ENCODE results near the gene UPP1. TPM values are rescaled to one million over a fixed set of nuclear protein-coding genes. Genes with fewer than 3 reads are reported as not detected.

Gene UPP1
- total RNA-seq, 1 donor from 2014 or later = 19.8 TPM

GRCh38 chr7:48045195-48045765, 43.8 kb upstream of the UPP1 start:
- intact Hi-C loops (cut with micrococcal nuclease) = no loop called here
- Histone ChIP-seq H3K27me3 (ENCODE audit: low read depth) (no peaks in the 10 kb centered on the region), H3K27ac (replicated peaks) (no peak overlapping the region), H3K4me1 (no peaks in the 10 kb centered on the region), H3K4me3 (no peak overlapping the region), H3K9me3 (replicated peaks) (no peaks in the 10 kb centered on the region), H3K36me3 (no peaks in the 10 kb centered on the region)
- no peak for DNase-seq
- TF ChIP-seq CTCF (IDR thresholded peaks at IDR 0.05; ENCODE audit: borderline replicate concordance) = no peak

- no peak overlapping the region for H3K27ac ChIP-seq (replicated peaks)
- TF ChIP-seq CTCF (IDR thresholded peaks at IDR 0.05; ENCODE audit: borderline replicate concordance) = no peak
- no peaks in the 10 kb centered on the region for H3K4me1 ChIP-seq
- no peaks in the 10 kb centered on the region for H3K9me3 ChIP-seq (replicated peaks)
- DNase-seq = no peak
- no peaks in the 10 kb centered on the region for H3K36me3 ChIP-seq
- H3K27me3 ChIP-seq (ENCODE audit: low read depth) = no peaks in the 10 kb centered on the region
- intact Hi-C loops (cut with micrococcal nuclease) = no loop called here
- H3K4me3 ChIP-seq = no peak overlapping the region
Measured at GRCh38 chr7:48046458-48046857, 42.6 kb upstream of the UPP1 start.

GRCh38 chr7:48048113-48048512, 41.0 kb upstream of the UPP1 start:
- Histone ChIP-seq H3K4me3 (no peak overlapping the region), H3K4me1 (no peaks in the 10 kb centered on the region), H3K9me3 (replicated peaks) (no peaks in the 10 kb centered on the region), H3K27ac (replicated peaks) (no peak overlapping the region), H3K27me3 (ENCODE audit: low read depth) (no peaks in the 10 kb centered on the region), H3K36me3 (no peaks in the 10 kb centered on the region)
- TF ChIP-seq CTCF (IDR thresholded peaks at IDR 0.05; ENCODE audit: borderline replicate concordance) = no peak
- no peak for DNase-seq
- intact Hi-C loops (cut with micrococcal nuclease) = no loop called here

- no peak for DNase-seq
- H3K4me1 ChIP-seq = no peaks in the 10 kb centered on the region
Measured at GRCh38 chr7:48049850-48050249, 39.2 kb upstream of the UPP1 start.

GRCh38 chr7:48052748-48053147, 36.3 kb upstream of the UPP1 start:
- H3K4me1 ChIP-seq = no peaks in the 10 kb centered on the region
- TF ChIP-seq CTCF (IDR thresholded peaks at IDR 0.05; ENCODE audit: borderline replicate concordance) = no peak
- DNase-seq = no peak
- peaks cover 12% of the 10 kb centered on the region for H3K9me3 ChIP-seq (replicated peaks)
- intact Hi-C loops (cut with micrococcal nuclease) = no loop called here
- no peak overlapping the region for H3K27ac ChIP-seq (replicated peaks)
- H3K27me3 ChIP-seq (ENCODE audit: low read depth) = no peaks in the 10 kb centered on the region
- no peak overlapping the region for H3K4me3 ChIP-seq
- H3K36me3 ChIP-seq = no peaks in the 10 kb centered on the region

More at GRCh38 chr7:48049850-48050249, 39.2 kb upstream of the UPP1 start:
- no peak for TF ChIP-seq CTCF (IDR thresholded peaks at IDR 0.05; ENCODE audit: borderline replicate concordance)
- H3K36me3 ChIP-seq = no peaks in the 10 kb centered on the region
- no peak overlapping the region for H3K27ac ChIP-seq (replicated peaks)
- intact Hi-C loops (cut with micrococcal nuclease) = no loop called here
- H3K27me3 ChIP-seq (ENCODE audit: low read depth) = no peaks in the 10 kb centered on the region
- H3K9me3 ChIP-seq (replicated peaks) = no peaks in the 10 kb centered on the region
- H3K4me3 ChIP-seq = no peak overlapping the region
